Measurements from ENCODE around the gene PGAM5. TPM values are rescaled to one million over a fixed set of nuclear protein-coding genes. Genes with fewer than 3 reads are reported as not detected.
A peak's percentile ranks its signal among the peaks of the same experiment; 100 is the strongest.

Gene PGAM5
- total and polyA plus RNA-seq, 9 of the 15 experiments (the other 6 are each of a cell fraction or from before 2014, with no cell fraction given) = 7.4 to 121 (median 69.5) TPM

DNA sequence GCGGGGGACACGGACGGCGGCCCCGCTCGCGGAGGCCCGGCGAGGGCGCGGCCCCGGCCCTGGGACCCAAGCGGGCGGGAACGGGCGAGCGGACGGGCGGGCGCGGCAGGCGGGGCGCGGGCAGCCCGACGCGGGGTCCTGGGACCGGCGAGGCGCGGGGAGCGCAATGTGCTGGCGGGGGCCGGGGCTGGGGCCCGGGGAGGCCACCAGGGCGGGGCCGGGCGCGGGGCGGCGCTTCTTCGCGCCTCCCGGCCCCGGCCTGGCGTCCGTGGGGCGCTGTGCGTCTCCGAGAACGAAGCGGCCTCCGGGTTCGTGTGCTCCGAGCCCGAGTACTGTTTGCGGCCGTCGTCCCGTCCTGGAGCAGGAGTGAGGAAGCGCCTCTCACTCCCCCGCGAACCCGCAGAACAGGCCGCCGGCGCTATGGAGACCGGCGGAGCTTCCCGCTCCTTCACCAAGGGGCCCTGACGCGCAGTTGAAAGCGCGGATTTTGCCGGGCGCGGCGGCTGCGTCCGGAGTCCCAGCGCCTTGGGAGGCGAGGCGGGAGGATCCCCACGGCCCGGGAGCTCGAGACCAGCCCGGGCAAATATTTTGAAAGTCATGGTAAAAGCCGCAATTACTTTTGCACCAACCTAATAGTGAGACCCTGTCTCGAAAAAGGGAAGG lies 51.4 kb downstream of the PGAM5 start (continued):
- TF ChIP-seq, protein P1, sequence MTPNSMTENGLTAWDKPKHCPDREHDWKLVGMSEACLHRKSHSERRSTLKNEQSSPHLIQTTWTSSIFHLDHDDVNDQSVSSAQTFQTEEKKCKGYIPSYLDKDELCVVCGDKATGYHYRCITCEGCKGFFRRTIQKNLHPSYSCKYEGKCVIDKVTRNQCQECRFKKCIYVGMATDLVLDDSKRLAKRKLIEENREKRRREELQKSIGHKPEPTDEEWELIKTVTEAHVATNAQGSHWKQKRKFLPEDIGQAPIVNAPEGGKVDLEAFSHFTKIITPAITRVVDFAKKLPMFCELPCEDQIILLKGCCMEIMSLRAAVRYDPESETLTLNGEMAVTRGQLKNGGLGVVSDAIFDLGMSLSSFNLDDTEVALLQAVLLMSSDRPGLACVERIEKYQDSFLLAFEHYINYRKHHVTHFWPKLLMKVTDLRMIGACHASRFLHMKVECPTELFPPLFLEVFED (CRISPR knock-in tag; conservative IDR thresholded peaks at IDR 0.05) = no peak
- TF ChIP-seq, protein P2, sequence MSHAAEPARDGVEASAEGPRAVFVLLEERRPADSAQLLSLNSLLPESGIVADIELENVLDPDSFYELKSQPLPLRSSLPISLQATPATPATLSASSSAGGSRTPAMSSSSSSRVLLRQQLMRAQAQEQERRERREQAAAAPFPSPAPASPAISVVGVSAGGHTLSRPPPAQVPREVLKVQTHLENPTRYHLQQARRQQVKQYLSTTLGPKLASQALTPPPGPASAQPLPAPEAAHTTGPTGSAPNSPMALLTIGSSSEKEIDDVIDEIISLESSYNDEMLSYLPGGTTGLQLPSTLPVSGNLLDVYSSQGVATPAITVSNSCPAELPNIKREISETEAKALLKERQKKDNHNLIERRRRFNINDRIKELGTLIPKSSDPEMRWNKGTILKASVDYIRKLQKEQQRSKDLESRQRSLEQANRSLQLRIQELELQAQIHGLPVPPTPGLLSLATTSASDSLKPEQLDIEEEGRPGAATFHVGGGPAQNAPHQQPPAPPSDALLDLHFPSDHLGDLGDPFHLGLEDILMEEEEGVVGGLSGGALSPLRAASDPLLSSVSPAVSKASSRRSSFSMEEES (CRISPR knock-in tag; IDR thresholded peaks at IDR 0.05) = no peak
- TF ChIP-seq ZNF140 (CRISPR knock-in tag; IDR thresholded peaks at IDR 0.05) = no peak
- TF ChIP-seq RCOR1 (IDR thresholded peaks at IDR 0.05; ENCODE audit: borderline replicate concordance in 1 of 2, low read depth in 2 of 2, low read length in 2 of 2) = peak in 1 of 2 experiments; percentile 57; a peak in 1 of 4 replicates
- TF ChIP-seq CHD1 (IDR thresholded peaks at IDR 0.05; ENCODE audit: low read length) = peak; percentile 83
- TF ChIP-seq ZNF121 (CRISPR knock-in tag; conservative IDR thresholded peaks at IDR 0.05) = no peak
- no peak for TF ChIP-seq TEAD2 (tag; IDR thresholded peaks at IDR 0.05)
- TF ChIP-seq, protein P3, sequence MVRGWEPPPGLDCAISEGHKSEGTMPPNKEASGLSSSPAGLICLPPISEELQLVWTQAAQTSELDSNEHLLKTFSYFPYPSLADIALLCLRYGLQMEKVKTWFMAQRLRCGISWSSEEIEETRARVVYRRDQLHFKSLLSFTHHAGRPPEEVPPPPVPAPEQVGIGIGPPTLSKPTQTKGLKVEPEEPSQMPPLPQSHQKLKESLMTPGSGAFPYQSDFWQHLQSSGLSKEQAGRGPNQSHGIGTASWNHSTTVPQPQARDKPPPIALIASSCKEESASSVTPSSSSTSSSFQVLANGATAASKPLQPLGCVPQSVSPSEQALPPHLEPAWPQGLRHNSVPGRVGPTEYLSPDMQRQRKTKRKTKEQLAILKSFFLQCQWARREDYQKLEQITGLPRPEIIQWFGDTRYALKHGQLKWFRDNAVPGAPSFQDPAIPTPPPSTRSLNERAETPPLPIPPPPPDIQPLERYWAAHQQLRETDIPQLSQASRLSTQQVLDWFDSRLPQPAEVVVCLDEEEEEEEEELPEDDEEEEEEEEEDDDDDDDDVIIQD (CRISPR knock-in tag; IDR thresholded peaks at IDR 0.05) = no peak
- no peak for TF ChIP-seq NUFIP1 (IDR thresholded peaks at IDR 0.05; ENCODE audit: partially characterized antibody)
- TF ChIP-seq NFRKB (IDR thresholded peaks at IDR 0.05; ENCODE audit: low read depth) = peak; percentile 59; the same call in 1 of the 2 replicates
- no peak for TF ChIP-seq STAG1 (CRISPR knock-in tag; IDR thresholded peaks at IDR 0.05; ENCODE audit: borderline replicate concordance)
- TF ChIP-seq, protein P4, sequence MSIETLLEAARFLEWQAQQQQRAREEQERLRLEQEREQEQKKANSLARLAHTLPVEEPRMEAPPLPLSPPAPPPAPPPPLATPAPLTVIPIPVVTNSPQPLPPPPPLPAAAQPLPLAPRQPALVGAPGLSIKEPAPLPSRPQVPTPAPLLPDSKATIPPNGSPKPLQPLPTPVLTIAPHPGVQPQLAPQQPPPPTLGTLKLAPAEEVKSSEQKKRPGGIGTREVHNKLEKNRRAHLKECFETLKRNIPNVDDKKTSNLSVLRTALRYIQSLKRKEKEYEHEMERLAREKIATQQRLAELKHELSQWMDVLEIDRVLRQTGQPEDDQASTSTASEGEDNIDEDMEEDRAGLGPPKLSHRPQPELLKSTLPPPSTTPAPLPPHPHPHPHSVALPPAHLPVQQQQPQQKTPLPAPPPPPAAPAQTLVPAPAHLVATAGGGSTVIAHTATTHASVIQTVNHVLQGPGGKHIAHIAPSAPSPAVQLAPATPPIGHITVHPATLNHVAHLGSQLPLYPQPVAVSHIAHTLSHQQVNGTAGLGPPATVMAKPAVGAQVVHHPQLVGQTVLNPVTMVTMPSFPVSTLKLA (conservative IDR thresholded peaks at IDR 0.05) = peak in 1 of 2 experiments; percentile 64; a peak in 3 of 4 replicates
- no peak for TF ChIP-seq EP300 (IDR thresholded peaks at IDR 0.05; ENCODE audit: low read length)
- TF ChIP-seq, protein P5, sequence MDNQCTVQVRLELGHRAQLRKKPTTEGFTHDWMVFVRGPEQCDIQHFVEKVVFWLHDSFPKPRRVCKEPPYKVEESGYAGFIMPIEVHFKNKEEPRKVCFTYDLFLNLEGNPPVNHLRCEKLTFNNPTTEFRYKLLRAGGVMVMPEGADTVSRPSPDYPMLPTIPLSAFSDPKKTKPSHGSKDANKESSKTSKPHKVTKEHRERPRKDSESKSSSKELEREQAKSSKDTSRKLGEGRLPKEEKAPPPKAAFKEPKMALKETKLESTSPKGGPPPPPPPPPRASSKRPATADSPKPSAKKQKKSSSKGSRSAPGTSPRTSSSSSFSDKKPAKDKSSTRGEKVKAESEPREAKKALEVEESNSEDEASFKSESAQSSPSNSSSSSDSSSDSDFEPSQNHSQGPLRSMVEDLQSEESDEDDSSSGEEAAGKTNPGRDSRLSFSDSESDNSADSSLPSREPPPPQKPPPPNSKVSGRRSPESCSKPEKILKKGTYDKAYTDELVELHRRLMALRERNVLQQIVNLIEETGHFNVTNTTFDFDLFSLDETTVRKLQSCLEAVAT (IDR thresholded peaks at IDR 0.05) = peak in 1 of 2 experiments; percentile 21; a peak in 1 of 4 replicates
- no peak for TF ChIP-seq MCM2 (IDR thresholded peaks at IDR 0.05; ENCODE audit: low read depth)
- no peak for TF ChIP-seq ZNF445 (CRISPR knock-in tag; IDR thresholded peaks at IDR 0.05; ENCODE audit: low read depth)
- 0 out of 2 replicates have a peak, but pooled peaks have one; percentile 12 for TF ChIP-seq E2F3 (CRISPR knock-in tag; IDR thresholded peaks at IDR 0.05)
- TF ChIP-seq SREBF1 (IDR thresholded peaks at IDR 0.05; ENCODE audit: borderline replicate concordance, low read depth, low read length) = no peak
- TF ChIP-seq, protein P6, sequence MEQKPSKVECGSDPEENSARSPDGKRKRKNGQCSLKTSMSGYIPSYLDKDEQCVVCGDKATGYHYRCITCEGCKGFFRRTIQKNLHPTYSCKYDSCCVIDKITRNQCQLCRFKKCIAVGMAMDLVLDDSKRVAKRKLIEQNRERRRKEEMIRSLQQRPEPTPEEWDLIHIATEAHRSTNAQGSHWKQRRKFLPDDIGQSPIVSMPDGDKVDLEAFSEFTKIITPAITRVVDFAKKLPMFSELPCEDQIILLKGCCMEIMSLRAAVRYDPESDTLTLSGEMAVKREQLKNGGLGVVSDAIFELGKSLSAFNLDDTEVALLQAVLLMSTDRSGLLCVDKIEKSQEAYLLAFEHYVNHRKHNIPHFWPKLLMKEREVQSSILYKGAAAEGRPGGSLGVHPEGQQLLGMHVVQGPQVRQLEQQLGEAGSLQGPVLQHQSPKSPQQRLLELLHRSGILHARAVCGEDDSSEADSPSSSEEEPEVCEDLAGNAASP (IDR thresholded peaks at IDR 0.05) = no peak
